GM23338 (cell line): Measurements from ENCODE around the gene CIPC. TPM values are rescaled to one million over a fixed set of nuclear protein-coding genes. Genes with fewer than 3 reads are reported as not detected.

ENCODE experiments used
- ATAC-seq: fragments of 200-7000 bp; cut with Tn5 transposase; 3 replicates; pipeline ENCODE4 v1.9.1; 2020
- DNase-seq: peaks from one replicate; pipeline ENCODE4 v3.0.0-alpha.2; 2015; ENCODE audit warnings: low spot score
- H2AFZ ChIP-seq: fragments of 200-600 bp; sonication (generic); 2 replicates; pipeline ENCODE4 v1.8.0; 2016; ENCODE audit warnings: antibody characterized with exemption, mild to moderate bottlenecking, moderate library complexity
- H3F3A ChIP-seq: fragments of 200-600 bp; sonication (generic); replicated peaks from 2 replicates; pipeline ENCODE4 v1.8.0; 2017; ENCODE audit warnings: antibody characterized with exemption, mixed run types, low read depth
- H3K27ac ChIP-seq: fragments of 200-600 bp; sonication (generic); 2 replicates; pipeline ENCODE4 v1.6.1; 2016; ENCODE audit warnings: low read depth
- H3K27me3 ChIP-seq: fragments of 200-600 bp; sonication (generic); 2 replicates; pipeline ENCODE4 v1.8.0; 2016; ENCODE audit warnings: mild to moderate bottlenecking, mixed run types, moderate library complexity; ENCODE audit not compliant: insufficient read depth
- H3K36me3 ChIP-seq: fragments of 200-600 bp; sonication (generic); 2 replicates; pipeline ENCODE4 v1.8.0; 2016; ENCODE audit warnings: mild to moderate bottlenecking; ENCODE audit not compliant: insufficient read depth
- H3K4me1 ChIP-seq: fragments of 200-600 bp; sonication (generic); 2 replicates; pipeline ENCODE4 v1.8.0; 2016; ENCODE audit warnings: mild to moderate bottlenecking, moderate library complexity; ENCODE audit not compliant: insufficient read depth
- H3K4me2 ChIP-seq: fragments of 200-600 bp; sonication (generic); 2 replicates; pipeline ENCODE4 v1.7.1; 2017; ENCODE audit warnings: mixed run types
- H3K4me3 ChIP-seq: fragments of 200-600 bp; sonication (generic); 2 replicates; pipeline ENCODE4 v1.6.1; 2016; ENCODE audit warnings: mixed run types
- H3K79me2 ChIP-seq: fragments of 200-600 bp; sonication (generic); replicated peaks from 2 replicates; pipeline ENCODE4 v1.8.0; 2017; ENCODE audit warnings: mild to moderate bottlenecking; ENCODE audit not compliant: insufficient read depth
- H3K9me2 ChIP-seq: fragments of 200-600 bp; sonication (generic); 2 replicates; pipeline ENCODE4 v1.8.0; 2017; ENCODE audit not compliant: insufficient read depth
- H4K20me1 ChIP-seq: fragments of 200-600 bp; sonication (generic); replicated peaks from 2 replicates; pipeline ENCODE4 v1.8.0; 2017; ENCODE audit warnings: mild to moderate bottlenecking; ENCODE audit not compliant: insufficient read depth
- H3K27ac Mint-ChIP-seq: 2 replicates; pipeline ENCODE4 v1.8.0; 2020; ENCODE audit warnings: inconsistent platforms, mild to moderate bottlenecking, moderate library complexity, mixed read lengths
- H3K27me3 Mint-ChIP-seq: 3 replicates; pipeline ENCODE4 v1.8.0; 2022; ENCODE audit warnings: low read depth, mild to moderate bottlenecking, moderate library complexity, mixed read lengths, inconsistent platforms; ENCODE audit not compliant: insufficient read depth, poor library complexity
- H3K36me3 Mint-ChIP-seq: 3 replicates; pipeline ENCODE4 v1.8.0; 2021; ENCODE audit warnings: low read depth, mild to moderate bottlenecking, inconsistent platforms, moderate library complexity, mixed read lengths
- H3K4me1 Mint-ChIP-seq: 3 replicates; pipeline ENCODE4 v1.8.0; 2020; ENCODE audit warnings: mild to moderate bottlenecking, inconsistent platforms, mixed read lengths
- H3K4me3 Mint-ChIP-seq: 3 replicates; pipeline ENCODE4 v1.8.0; 2021; ENCODE audit warnings: moderate library complexity, mild to moderate bottlenecking, inconsistent platforms, mixed read lengths
- H3K9me3 Mint-ChIP-seq: 3 replicates; pipeline ENCODE4 v1.8.0; 2020; ENCODE audit warnings: moderate library complexity, mild to moderate bottlenecking, inconsistent platforms, mixed read lengths
- CREB1 ChIP-seq: fragments of 250-450 bp; sonication (Bioruptor Pico); IDR thresholded peaks from 2 replicates; pipeline ENCODE4 v1.5.0; 2020; ENCODE audit warnings: low read depth, mild to moderate bottlenecking, moderate library complexity
- EZH2 ChIP-seq: fragments of 200-600 bp; sonication (generic); IDR thresholded peaks from one replicate; pipeline ENCODE4 v1.8.0; 2017; ENCODE audit warnings: antibody characterized with exemption, mild to moderate bottlenecking, low read depth; ENCODE audit not compliant: unreplicated experiment
- EZH2phosphoT487 ChIP-seq: fragments of 200-600 bp; sonication (generic); IDR thresholded peaks from one replicate; pipeline ENCODE4 v1.8.1; 2018; ENCODE audit warnings: antibody characterized with exemption; ENCODE audit not compliant: unreplicated experiment
- JUNB ChIP-seq: IDR thresholded peaks from one replicate; pipeline ENCODE4 v1.6.1; 2016; ENCODE audit warnings: antibody characterized with exemption; ENCODE audit not compliant: unreplicated experiment
- NANOG ChIP-seq: IDR thresholded peaks from 2 replicates; pipeline ENCODE4 v1.6.1; 2016; ENCODE audit warnings: antibody characterized with exemption, borderline replicate concordance
- POLR2AphosphoS5 ChIP-seq: IDR thresholded peaks from 2 replicates; pipeline ENCODE4 v1.6.1; 2016; ENCODE audit warnings: antibody characterized with exemption, low read depth
- STAT1 ChIP-seq: IDR thresholded peaks from one replicate; pipeline ENCODE4 v1.6.1; 2016; ENCODE audit warnings: antibody characterized with exemption; ENCODE audit not compliant: unreplicated experiment
- ZNF114 ChIP-seq: fragments of 250-450 bp; sonication (Bioruptor Pico); IDR thresholded peaks from 2 replicates; pipeline ENCODE4 v1.5.0; 2020; ENCODE audit warnings: mild to moderate bottlenecking, moderate library complexity
- ZNF331 ChIP-seq: fragments of 250-450 bp; sonication (Bioruptor Pico); IDR thresholded peaks from 2 replicates; pipeline ENCODE4 v1.5.0; 2020; ENCODE audit warnings: low read depth, mild to moderate bottlenecking, moderate library complexity
- polyA plus RNA-seq: library from polyadenylated mRNA; unstranded; fragments of >200 nt; fragmentation: Nextera tagmentation; extraction: Ambion mirVana; gene quantifications from 2 replicates; pipeline ENCODE4 v1.2.1, GENCODE V29; 2016
- total RNA-seq: library from RNA; depleted of rRNA; stranded (reverse); fragments of >200 nt; shearing (Covaris generic); gene quantifications from 2 replicates; pipeline ENCODE4 v1.2.3, GENCODE V29; 2014
- TF ChIP-seq, protein P1 (sequence below): IDR thresholded peaks from one replicate; pipeline ENCODE4 v1.6.1; 2018; ENCODE audit warnings: antibody characterized with exemption; ENCODE audit not compliant: unreplicated experiment
- TF ChIP-seq, protein P2 (sequence below), 2 experiments: fragments of 200-600 bp in 1 of 2; sonication (generic) in 1 of 2; conservative IDR thresholded peaks; 2 replicates each; pipeline versions ENCODE4 v1.5.1 to v1.6.1; 2016 to 2017; ENCODE audit warnings: antibody characterized with exemption in 2 of 2, low read depth in 2 of 2, mild to moderate bottlenecking in 2 of 2, moderate library complexity in 1 of 2

CIPC gene
- total and polyA plus RNA-seq, 2 experiments from 2014 or later, result 8.1 to 36.9 TPM

DNA sequence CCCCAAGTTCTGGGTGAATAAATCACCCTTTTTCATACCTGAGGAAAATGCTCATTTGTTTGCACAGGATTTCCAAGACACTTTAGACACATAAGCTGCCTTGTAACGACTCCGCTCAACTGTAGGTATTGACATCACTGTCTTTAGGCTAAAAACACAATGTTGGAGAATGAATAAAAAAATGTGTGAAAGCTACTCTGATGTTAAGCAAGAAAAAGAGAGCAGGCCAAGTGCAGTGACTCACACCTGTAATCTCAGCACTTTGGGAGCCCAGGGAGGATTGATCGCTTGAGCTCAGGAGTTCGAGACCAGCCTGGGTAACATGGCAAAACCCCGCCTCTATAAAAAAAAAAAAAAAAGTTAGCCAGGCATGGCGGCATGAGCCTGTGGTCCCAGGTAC is 11.1 kb upstream of the CIPC start:
- H3K27me3 Mint-ChIP-seq, result peaks cover 2% of the 10 kb centered on the region
- Histone ChIP-seq H3F3A (no peaks in the 10 kb centered on the region; the same call in 1 of the 2 replicates), H3K27me3 (no peaks in the 10 kb centered on the region), H3K36me3 (no peaks in the 10 kb centered on the region), H3K79me2 (no peaks in the 10 kb centered on the region), H2AFZ (no peak overlapping the region), H3K4me1 (peaks cover 19% of the 10 kb centered on the region), H3K4me3 (no peak overlapping the region), H3K9me2 (no peaks in the 10 kb centered on the region), H4K20me1 (no peaks in the 10 kb centered on the region), H3K4me2 (no peak overlapping the region), H3K27ac (no peak overlapping the region; the same call in none of the 2 replicates)
- no peak overlapping the region; the same call in 2 of the 3 replicates for H3K4me3 Mint-ChIP-seq
- H3K27ac Mint-ChIP-seq, result peak overlapping the region; percentile 92
- peaks cover 11% of the 10 kb centered on the region; the same call in 2 of the 3 replicates for H3K36me3 Mint-ChIP-seq
- ATAC-seq (no peak), DNase-seq (no peak)
- H3K9me3 Mint-ChIP-seq, result peaks cover 21% of the 10 kb centered on the region
- H3K4me1 Mint-ChIP-seq, result peaks cover 49% of the 10 kb centered on the region
- TF ChIP-seq, protein P1, sequence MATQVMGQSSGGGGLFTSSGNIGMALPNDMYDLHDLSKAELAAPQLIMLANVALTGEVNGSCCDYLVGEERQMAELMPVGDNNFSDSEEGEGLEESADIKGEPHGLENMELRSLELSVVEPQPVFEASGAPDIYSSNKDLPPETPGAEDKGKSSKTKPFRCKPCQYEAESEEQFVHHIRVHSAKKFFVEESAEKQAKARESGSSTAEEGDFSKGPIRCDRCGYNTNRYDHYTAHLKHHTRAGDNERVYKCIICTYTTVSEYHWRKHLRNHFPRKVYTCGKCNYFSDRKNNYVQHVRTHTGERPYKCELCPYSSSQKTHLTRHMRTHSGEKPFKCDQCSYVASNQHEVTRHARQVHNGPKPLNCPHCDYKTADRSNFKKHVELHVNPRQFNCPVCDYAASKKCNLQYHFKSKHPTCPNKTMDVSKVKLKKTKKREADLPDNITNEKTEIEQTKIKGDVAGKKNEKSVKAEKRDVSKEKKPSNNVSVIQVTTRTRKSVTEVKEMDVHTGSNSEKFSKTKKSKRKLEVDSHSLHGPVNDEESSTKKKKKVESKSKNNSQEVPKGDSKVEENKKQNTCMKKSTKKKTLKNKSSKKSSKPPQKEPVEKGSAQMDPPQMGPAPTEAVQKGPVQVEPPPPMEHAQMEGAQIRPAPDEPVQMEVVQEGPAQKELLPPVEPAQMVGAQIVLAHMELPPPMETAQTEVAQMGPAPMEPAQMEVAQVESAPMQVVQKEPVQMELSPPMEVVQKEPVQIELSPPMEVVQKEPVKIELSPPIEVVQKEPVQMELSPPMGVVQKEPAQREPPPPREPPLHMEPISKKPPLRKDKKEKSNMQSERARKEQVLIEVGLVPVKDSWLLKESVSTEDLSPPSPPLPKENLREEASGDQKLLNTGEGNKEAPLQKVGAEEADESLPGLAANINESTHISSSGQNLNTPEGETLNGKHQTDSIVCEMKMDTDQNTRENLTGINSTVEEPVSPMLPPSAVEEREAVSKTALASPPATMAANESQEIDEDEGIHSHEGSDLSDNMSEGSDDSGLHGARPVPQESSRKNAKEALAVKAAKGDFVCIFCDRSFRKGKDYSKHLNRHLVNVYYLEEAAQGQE, result no peak
- TF ChIP-seq ZNF114 (CRISPR knock-in tag) (no peak), ZNF331 (CRISPR knock-in tag) (no peak), NANOG (no peak), CREB1 (CRISPR knock-in tag) (no peak), POLR2AphosphoS5 (no peak), STAT1 (no peak), JUNB (no peak)

DNA sequence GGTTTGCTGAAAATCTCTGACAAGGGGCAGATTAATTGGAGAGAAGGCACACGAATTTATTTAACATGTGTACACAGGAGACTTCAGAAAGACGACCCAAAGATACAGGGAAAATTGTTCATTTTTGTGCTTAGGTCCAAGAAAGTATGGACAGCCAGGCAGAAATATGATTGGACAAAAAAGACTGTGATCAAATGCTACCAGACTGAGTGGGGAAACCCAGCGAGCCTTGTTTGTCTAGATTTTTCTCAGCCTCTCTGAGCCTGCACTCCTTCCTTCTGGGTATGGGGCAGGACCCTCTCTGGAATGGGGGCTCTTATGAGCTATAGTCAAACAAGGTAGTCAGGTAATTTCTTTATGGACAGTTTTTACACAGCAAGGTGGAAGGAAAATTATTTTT is 10.4 kb upstream of the CIPC start:
- Mint-ChIP-seq H3K36me3 (peaks cover 11% of the 10 kb centered on the region; the same call in 2 of the 3 replicates), H3K4me3 (peak overlapping the region; percentile 52), H3K4me1 (peaks cover 49% of the 10 kb centered on the region), H3K27ac (peak overlapping the region; percentile 98), H3K9me3 (peaks cover 21% of the 10 kb centered on the region), H3K27me3 (peaks cover 2% of the 10 kb centered on the region)
- Histone ChIP-seq H3K27me3 (no peaks in the 10 kb centered on the region), H3K79me2 (no peaks in the 10 kb centered on the region), H2AFZ (no peak overlapping the region), H3K4me1 (peaks cover 19% of the 10 kb centered on the region), H3K4me2 (peak overlapping the region; percentile 10), H3K9me2 (no peaks in the 10 kb centered on the region), H4K20me1 (no peaks in the 10 kb centered on the region), H3K36me3 (no peaks in the 10 kb centered on the region), H3K27ac (peak overlapping the region; percentile 81), H3F3A (no peaks in the 10 kb centered on the region; the same call in 1 of the 2 replicates), H3K4me3 (peak overlapping the region; percentile 3; the same call in 1 of the 2 replicates)
- peak; percentile 6; the same call in 1 of the 3 replicates for ATAC-seq
- DNase-seq, result no peak
- TF ChIP-seq EZH2 (no peak), ZNF331 (CRISPR knock-in tag) (no peak), EZH2phosphoT487 (no peak), STAT1 (no peak), ZNF114 (CRISPR knock-in tag) (no peak), POLR2AphosphoS5 (no peak), CREB1 (CRISPR knock-in tag) (no peak), JUNB (no peak)
- TF ChIP-seq, protein P1, result no peak
- TF ChIP-seq, protein P2, sequence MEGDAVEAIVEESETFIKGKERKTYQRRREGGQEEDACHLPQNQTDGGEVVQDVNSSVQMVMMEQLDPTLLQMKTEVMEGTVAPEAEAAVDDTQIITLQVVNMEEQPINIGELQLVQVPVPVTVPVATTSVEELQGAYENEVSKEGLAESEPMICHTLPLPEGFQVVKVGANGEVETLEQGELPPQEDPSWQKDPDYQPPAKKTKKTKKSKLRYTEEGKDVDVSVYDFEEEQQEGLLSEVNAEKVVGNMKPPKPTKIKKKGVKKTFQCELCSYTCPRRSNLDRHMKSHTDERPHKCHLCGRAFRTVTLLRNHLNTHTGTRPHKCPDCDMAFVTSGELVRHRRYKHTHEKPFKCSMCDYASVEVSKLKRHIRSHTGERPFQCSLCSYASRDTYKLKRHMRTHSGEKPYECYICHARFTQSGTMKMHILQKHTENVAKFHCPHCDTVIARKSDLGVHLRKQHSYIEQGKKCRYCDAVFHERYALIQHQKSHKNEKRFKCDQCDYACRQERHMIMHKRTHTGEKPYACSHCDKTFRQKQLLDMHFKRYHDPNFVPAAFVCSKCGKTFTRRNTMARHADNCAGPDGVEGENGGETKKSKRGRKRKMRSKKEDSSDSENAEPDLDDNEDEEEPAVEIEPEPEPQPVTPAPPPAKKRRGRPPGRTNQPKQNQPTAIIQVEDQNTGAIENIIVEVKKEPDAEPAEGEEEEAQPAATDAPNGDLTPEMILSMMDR (conservative IDR thresholded peaks at IDR 0.05; ENCODE audit: low read depth in 2 of 2), result no peak
